Measurements from ENCODE around the gene RBM47.
"Not testable (repeated sequence)": the region's sequence is repeated elsewhere in the genome, so short reads cannot be mapped to it uniquely, and the experiment has no call there.

RBM47 gene

GRCh38 chr4:40585201-40585799 is 44.4 kb downstream of the RBM47 start:
- DNase-seq = no peak

DNA sequence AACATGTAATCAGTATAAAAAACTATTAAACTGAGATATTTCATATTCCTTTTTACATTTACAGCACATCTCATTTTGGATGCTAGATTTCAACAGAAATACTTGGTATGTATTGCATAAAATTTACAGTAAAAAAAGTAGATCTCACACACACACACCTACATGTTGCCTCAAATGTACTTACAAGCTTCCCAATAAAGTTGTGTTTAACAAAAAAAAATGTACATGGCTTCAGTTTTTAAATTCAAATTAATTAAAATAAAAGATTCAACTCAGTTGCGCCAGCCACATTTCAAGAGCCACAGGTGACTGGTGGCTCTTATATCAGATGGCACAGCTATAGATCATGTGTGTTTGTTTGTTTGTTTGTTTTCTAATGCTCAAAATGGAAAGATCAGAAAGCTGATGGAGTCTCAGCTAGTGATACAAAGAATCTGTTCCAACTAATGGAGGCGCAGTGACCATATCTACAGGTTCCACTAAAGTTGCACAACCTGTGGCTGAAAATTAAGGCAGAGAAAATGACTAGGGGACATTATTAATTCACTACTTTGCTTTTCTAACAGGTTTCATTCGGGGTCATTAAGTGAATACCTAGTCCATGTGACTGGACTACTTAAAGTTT is 45.0 kb downstream of the RBM47 start:
- DNase-seq = no peak

GRCh38 chr4:40583850-40584439 is 45.7 kb downstream of the RBM47 start:
- DNase-seq = no peak

DNA sequence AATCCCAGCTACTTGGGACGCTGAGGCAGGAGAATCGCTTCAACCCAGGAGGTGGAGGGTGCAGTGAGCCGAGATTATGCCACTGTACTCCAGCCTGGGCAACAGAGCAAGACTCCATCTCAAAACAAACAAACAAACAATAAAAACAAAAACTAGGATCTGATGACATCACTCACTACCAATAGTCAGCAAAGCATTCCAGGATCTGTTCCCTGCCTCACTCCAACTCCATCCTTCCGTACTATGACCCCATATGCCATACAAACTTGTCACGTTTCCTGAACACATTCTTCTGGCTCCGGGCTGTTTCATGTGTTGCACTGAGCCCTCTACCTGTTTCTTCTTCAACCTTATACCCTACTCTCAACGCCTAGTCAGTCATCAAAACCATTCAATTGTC is 47.3 kb downstream of the RBM47 start:
- no peak for DNase-seq

DNA sequence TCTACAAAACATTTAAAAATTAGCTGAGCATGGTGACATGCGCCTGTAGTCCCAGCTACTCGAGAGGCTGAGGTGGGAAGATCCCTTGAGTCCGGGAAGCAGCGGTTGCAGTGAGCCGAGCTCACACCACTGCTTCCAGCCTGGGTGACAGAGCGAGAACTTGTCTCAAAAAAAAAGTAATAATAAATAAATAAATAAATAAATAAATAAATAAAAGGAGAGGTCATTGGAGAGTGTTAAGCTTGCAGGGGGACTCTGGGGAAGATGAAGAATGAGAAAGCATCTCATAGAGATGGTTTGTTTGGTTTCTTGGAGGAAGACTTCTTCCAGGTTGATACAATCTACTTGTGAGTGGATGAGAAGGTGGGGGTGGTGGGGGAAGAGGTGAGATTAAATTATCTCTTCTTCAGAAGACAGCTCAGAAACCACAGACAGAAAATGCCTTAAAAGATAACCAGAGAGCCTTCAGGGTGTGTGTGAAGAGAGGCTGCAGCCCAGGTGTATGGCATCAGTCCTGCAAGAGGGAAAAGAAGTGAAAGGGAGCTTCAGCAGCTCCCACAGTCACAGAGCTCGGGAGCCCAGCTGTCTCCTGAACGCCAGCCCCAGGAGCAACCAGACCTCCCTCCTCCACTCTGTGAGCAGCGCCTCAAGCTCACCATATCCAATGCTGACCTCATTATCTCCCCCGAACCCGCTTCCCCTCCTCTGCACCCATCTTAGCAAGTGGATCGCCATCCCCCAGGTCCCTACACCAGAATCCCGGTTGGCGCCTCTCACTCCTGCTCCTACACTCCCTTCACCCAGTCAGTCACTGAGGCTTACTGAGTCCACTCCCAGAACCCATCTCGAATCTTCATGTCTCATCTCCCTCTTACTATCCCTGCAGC is 48.2 kb downstream of the RBM47 start:
- no peak for DNase-seq

- DNase-seq = no peak
These were observed 49.7 kb downstream of the RBM47 start for GRCh38 chr4:40579983-40580382.

DNA sequence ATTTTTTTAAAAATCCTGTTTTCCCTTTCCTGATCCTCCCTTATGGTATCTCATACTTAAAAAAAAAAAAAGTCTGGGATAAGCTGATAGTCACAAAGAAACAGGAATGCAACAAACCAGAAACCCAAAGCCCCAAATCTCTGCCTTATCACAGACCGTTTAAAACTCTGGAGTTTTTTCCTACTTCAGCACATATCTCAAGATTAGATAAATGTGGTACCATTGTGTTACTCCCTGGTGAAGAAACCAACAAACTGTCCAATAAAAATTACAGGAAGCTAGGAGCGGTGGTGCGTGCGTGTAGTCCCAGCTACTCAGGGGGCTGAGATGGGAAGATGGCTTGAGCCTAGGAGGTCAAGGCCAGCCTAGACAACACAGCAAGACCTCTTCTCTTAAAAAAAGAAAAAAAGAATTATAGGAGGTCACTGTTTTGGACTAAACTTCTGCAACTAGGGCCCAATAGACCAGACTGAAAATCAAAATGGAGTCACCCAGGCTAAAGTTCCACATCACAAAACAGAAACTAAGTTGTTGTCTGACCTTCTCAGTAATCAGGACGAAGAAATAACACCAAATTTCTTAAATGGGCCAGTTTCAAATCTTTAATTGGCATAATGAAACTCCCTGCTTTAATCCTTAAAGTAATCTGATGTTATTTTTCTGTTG is 51.9 kb downstream of the RBM47 start:
- DNase-seq = no peak

DNA sequence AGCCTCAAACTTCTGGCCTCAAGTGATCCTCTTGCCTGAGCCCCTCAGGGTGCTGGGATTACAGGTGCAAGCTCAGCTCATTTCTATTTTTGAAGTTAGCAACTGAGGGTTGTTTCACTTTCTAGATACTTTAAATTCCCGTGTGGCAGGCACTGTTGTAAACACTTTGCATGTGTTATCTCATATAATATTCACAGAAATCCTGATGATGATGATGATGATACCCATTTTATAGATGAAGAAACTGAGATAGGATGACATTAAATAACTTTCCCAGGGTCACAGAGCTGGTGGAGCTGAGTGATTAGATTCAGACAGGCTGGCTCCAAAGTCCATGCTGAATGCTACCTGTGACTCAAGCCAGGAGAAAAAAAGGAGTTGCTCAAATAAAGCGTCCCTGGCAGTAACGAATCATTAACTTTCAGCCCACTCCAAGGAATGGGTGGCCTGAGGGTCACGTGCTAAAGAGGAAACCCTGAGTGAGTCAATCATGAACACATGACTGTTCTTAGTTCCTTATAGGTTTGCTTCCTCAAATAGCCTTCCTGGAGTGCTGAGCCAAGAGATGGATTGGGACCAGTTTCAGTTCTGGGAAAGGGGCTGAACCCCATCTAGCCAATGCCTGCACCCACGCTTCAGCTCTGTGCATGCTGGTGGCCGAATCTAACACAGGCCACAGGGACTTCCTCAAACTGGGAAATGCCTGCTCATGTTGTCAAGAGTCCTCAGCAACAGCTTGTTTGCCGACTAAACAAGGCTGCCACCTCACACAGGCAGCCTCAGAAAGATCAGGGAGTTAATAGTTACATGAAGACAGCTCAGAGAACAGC is 52.8 kb downstream of the RBM47 start:
- no peak for DNase-seq

DNA sequence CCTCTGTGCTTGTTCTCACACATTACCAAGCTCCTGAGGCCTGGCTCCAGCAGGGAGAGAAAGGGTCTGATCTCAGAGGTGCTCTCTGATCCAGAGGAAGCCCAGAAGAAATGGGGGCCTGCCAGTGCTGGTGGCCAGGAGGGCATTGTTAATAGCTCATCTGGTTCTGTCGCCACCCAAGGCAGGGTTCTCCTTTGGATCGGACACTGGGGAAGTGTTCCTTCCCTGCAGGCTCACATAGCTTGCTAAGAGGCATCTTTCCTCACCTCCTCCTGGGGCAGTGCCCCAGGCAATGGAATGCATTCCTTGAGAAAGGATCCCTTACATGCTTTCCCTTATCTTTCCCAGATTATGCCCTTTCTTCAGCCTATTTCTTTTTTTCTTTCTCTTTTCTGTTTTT is 53.8 kb downstream of the RBM47 start:
- DNase-seq = no peak

- DNase-seq = no peak
These were observed 55.9 kb downstream of the RBM47 start for GRCh38 chr4:40573593-40574311.

DNA sequence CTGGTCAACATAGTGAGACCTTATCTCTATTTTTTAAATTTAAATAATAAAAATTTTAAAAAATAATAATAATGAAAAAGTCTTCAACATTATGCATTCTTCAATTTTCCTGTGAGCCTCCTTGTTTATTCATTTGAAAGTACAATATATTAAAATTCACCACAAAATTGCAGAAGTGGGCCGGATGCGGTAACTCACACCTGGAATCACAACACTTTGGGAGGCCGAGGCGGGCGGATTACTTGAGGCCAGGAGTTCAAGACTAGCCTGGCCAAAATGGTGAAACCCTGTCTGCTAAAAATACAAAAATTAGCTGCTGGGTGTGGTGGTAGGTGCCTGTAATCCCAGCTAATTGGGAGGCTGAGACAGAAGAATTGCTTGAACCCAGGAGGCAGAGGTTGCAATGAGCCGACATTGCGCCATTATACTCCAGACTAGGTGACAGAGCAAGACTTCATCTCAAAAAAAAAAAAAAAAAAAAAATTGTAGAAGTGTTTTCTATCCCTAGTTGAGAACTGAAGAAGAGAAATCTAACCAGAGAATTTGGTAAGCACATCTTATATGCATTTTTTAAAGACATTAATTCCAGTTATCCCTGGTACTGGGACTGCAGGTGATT is 56.9 kb downstream of the RBM47 start:
- no peak for DNase-seq

DNA sequence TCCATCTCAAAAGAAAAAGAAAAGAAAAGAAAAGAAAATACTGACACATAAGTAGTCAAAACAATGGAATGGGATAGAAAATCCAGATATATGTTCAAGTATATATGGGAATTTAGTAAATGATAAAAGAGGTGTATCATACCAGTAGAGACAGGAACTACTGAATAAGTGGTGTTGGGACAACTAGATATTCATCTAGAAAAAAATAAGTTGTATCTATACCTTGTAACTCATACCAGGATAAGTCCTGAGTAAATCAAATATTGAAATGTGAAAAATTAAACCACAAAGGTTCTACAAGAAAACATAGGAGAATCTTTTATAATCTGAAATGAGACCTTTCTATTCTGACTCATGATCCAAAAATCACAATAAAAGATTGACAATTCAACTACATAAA is 58.5 kb downstream of the RBM47 start:
- no peak for DNase-seq

GRCh38 chr4:40570348-40571077 is 59.2 kb downstream of the RBM47 start:
- no peak for DNase-seq

- no peak for DNase-seq
These were observed 64.7 kb downstream of the RBM47 start for GRCh38 chr4:40564815-40565483.

- DNase-seq = no peak
These were observed 65.7 kb downstream of the RBM47 start for GRCh38 chr4:40564004-40564403.

GRCh38 chr4:40563401-40563800 is 66.3 kb downstream of the RBM47 start:
- DNase-seq = no peak

DNA sequence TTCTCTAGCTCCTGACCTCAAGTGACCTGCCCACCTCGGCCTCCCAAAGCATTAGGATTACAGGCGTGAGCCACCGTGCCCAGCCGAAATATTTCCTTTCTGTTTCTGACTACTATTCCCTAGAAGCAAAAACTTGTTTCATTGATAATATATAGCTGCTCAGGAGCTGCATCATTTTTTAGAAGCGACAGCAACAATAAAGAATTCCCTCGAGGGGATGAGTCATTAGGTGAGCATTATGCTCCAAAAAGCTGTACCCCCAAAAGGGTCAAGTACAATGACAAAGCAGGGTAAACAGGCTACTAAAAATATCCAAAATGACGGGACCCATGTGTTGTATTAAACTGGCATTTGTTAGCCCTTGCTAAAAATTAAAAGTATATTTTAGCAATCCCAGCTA is 67.0 kb downstream of the RBM47 start:
- DNase-seq = no peak

DNA sequence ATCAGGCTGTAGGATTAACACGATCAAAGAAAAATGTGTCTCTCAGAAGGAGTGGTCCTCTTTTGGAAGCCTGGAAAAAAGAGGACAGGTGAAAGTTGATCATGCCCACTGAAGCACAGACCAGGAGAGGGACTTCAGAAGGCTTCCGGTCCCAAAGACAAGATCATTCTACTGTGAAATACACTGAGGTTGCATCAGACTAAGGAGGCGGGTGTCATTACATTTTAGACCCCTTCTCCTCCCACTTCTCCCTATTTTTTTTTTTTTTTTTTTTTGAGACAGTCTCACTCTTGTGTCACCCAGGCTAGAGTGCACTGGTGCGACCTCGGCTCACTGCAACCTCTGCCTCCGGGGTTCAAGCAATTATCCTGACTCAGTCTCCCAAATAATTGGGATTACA is 67.5 kb downstream of the RBM47 start:
- DNase-seq = no peak

GRCh38 chr4:40561543-40562177 is 68.0 kb downstream of the RBM47 start:
- DNase-seq = not testable (repeated sequence)

All from stimulated activated naive CD4-positive, alpha-beta T cell (primary cell).